HG02981 (cell line): ENCODE data around the gene FBRS.

ENCODE experiments used
- ATAC-seq: cut with Tn5 transposase; IDR thresholded peaks from one replicate; pipeline ENCODE4 v1.9.1; 2021; ENCODE audit warnings: mild to moderate bottlenecking, moderate library complexity; ENCODE audit not compliant: unreplicated experiment

The FBRS gene

GRCh38 chr16:30641378-30641982 lies 16.8 kb upstream of the FBRS start:
- ATAC-seq, result no peak

- no peak for ATAC-seq
These were observed 13.8 kb upstream of the FBRS start for GRCh38 chr16:30644334-30644830.

- no peak for ATAC-seq
These were observed 12.5 kb upstream of the FBRS start for GRCh38 chr16:30645727-30646126.

GRCh38 chr16:30647274-30647571 lies 11.0 kb upstream of the FBRS start:
- no peak for ATAC-seq

GRCh38 chr16:30649725-30650368 lies 8.4 kb upstream of the FBRS start:
- no peak for ATAC-seq

- ATAC-seq, result peak; percentile 70
These were observed 7.7 kb upstream of the FBRS start, which contains the start of gene PRR14 for GRCh38 chr16:30650369-30651123. Gene PRR14, plus strand, starts transcription at chr16:30650960. Its CDS starts 686 bp downstream, at chr16:30651646.

- peak; percentile 46 for ATAC-seq
These were observed 6.9 kb upstream of the FBRS start for GRCh38 chr16:30651124-30652004.

- no peak for ATAC-seq
These were observed 6.3 kb upstream of the FBRS start for GRCh38 chr16:30652005-30652296.

GRCh38 chr16:30652718-30653117 lies 5.5 kb upstream of the FBRS start:
- no peak for ATAC-seq

- no peak for ATAC-seq
These were observed 3.4 kb upstream of the FBRS start for GRCh38 chr16:30654856-30655255.

GRCh38 chr16:30655815-30656347 lies 2.4 kb upstream of the FBRS start:
- no peak for ATAC-seq

- ATAC-seq, result no peak
These were observed 1.8 kb upstream of the FBRS start for GRCh38 chr16:30656388-30656787.

- no peak for ATAC-seq
These were observed 1.0 kb upstream of the FBRS start for GRCh38 chr16:30656974-30657865.

- ATAC-seq, result peak; percentile 23
These were observed 688 bp downstream of the FBRS start for GRCh38 chr16:30658731-30659506.

- ATAC-seq, result no peak
These were observed 1.5 kb downstream of the FBRS start for GRCh38 chr16:30659507-30660423.

- ATAC-seq, result no peak
These were observed 2.4 kb downstream of the FBRS start for GRCh38 chr16:30660424-30661261.

GRCh38 chr16:30662449-30662848 lies 4.2 kb downstream of the FBRS start:
- no peak for ATAC-seq
